PC-9 (cell line): ENCODE results near the gene HAX1. TPM values are rescaled to one million over a fixed set of nuclear protein-coding genes. Genes with fewer than 3 reads are reported as not detected.

ENCODE experiments used
- total RNA-seq: library from RNA; stranded (reverse); gene quantifications from 2 replicates; pipeline ENCODE4 v1.2.3, GENCODE V29; 2021

HAX1 gene
- total RNA-seq, 1 experiment from 2014 or later, result 92.3 TPM

Other genes starting within 250 kb of the HAX1 start
- gene NUP210L, start 117.6 kb upstream of the HAX1 start, total RNA-seq, result not detected in 2 replicates
- 375 and 491 TPM in 2 replicates for gene TPM3, start 80.5 kb upstream of the HAX1 start, total RNA-seq
- not detected in 2 replicates for gene CFAP141, start 66.3 kb upstream of the HAX1 start, total RNA-seq
- 101 and 157 TPM in 2 replicates for gene UBAP2L, start 51.7 kb upstream of the HAX1 start, total RNA-seq
- not detected in 2 replicates for gene AQP10, start 48.5 kb downstream of the HAX1 start, total RNA-seq
- gene ATP8B2, start 52.9 kb downstream of the HAX1 start, total RNA-seq, result 0.07 and 1.4 TPM in 2 replicates
- gene IL6R, start 132.7 kb downstream of the HAX1 start, total RNA-seq, result 1.5 and 3.2 TPM in 2 replicates
- gene TDRD10, start 229.6 kb downstream of the HAX1 start, total RNA-seq, result not detected in 2 replicates
- not detected in 2 replicates for gene SHE, start 229.8 kb downstream of the HAX1 start, total RNA-seq